Natural killer cell (primary cell): Measurements from ENCODE around the gene EBF3. TPM values are rescaled to one million over a fixed set of nuclear protein-coding genes. Genes with fewer than 3 reads are reported as not detected.

Source experiments
- ATAC-seq, 3 donors: fragments of 150-1000 bp in 2 of 3; fragments of 200-7000 bp in 1 of 3; cut with Tn5 transposase; 1 replicate in 1 of 3; 2 replicates in 2 of 3; pipeline ENCODE4 v1.10.0; 2021; ENCODE audit warnings: mild to moderate bottlenecking in 2 of 3, moderate library complexity in 2 of 3
- DNase-seq, 2 donors: peaks; one replicate each; pipeline versions ENCODE4 v3.0.0 to v3.0.0-alpha.2; 2013 to 2021; ENCODE audit warnings: mixed read lengths in 1 of 2
- H3K27ac ChIP-seq: one replicate; pipeline ENCODE4 v1.5.1; 2013; ENCODE audit warnings: mild to moderate bottlenecking, low read length
- H3K27me3 ChIP-seq: one replicate; pipeline ENCODE4 v1.6.1; 2013; ENCODE audit warnings: low read length; ENCODE audit not compliant: control insufficient read depth, insufficient read depth
- H3K36me3 ChIP-seq: one replicate; pipeline ENCODE4 v1.6.1; 2013; ENCODE audit warnings: low read length; ENCODE audit not compliant: control insufficient read depth, insufficient read depth
- H3K4me1 ChIP-seq: one replicate; pipeline ENCODE4 v1.6.1; 2013; ENCODE audit warnings: low read length; ENCODE audit not compliant: control insufficient read depth, insufficient read depth
- H3K4me3 ChIP-seq: one replicate; pipeline ENCODE4 v1.5.1; 2013; ENCODE audit warnings: low read length
- H3K9me3 ChIP-seq: one replicate; pipeline ENCODE4 v1.6.1; 2013; ENCODE audit warnings: low read length; ENCODE audit not compliant: control insufficient read depth, insufficient read depth
- H3K27ac Mint-ChIP-seq, 2 donors: one replicate each; pipeline ENCODE4 v1.8.0; 2022; ENCODE audit warnings: mild to moderate bottlenecking in 2 of 2, mixed read lengths in 2 of 2, moderate library complexity in 1 of 2
- H3K27me3 Mint-ChIP-seq, 2 donors: one replicate each; pipeline ENCODE4 v1.8.0; 2022; ENCODE audit warnings: low read depth in 2 of 2, mixed read lengths in 2 of 2
- H3K36me3 Mint-ChIP-seq: one replicate; pipeline ENCODE4 v1.8.0; 2022; ENCODE audit warnings: mixed read lengths
- H3K4me1 Mint-ChIP-seq, 2 donors: one replicate each; pipeline ENCODE4 v1.8.0; 2022; ENCODE audit warnings: mixed read lengths in 2 of 2
- H3K4me3 Mint-ChIP-seq: one replicate; pipeline ENCODE4 v1.8.0; 2022; ENCODE audit warnings: mild to moderate bottlenecking, moderate library complexity, mixed read lengths
- H3K9me3 Mint-ChIP-seq, 2 donors: one replicate each; pipeline ENCODE4 v1.8.0; 2022; ENCODE audit warnings: mixed read lengths in 2 of 2
- CTCF ChIP-seq: fragments of 200-600 bp; IDR thresholded peaks from one replicate; pipeline ENCODE4 v1.8.0; 2022; ENCODE audit warnings: antibody characterized with exemption
- WGBS: methylation state at CpG from one replicate; pipeline ENCODE4 v1.1.7; 2013; ENCODE audit warnings: missing lambda C conversion rate; ENCODE audit not compliant: insufficient coverage; 5-methylcytosine and 5-hydroxymethylcytosine counted together
- intact Hi-C: fragments of 100-400 bp; cut with micrococcal nuclease; formaldehyde crosslinking; loops from one replicate; pipeline ENCODE4 v1.14.2; 2022
- total RNA-seq, 4 donors: library from RNA; stranded (reverse); fragments of 120-200 nt in 1 of 4; gene quantifications; one replicate each; pipeline versions ENCODE4 v1.2.3 to v1.2.4, GENCODE V29; 2013 to 2022

Gene EBF3
- total RNA-seq, 3 donors from 2014 or later (not counting 1 experiment from before 2014, with no cell fraction given), result not detected

- Histone ChIP-seq H3K4me1 (peaks cover 13% of the 10 kb centered on the region), H3K36me3 (no peaks in the 10 kb centered on the region), H3K27ac (no peak overlapping the region), H3K27me3 (peaks cover 46% of the 10 kb centered on the region), H3K9me3 (no peaks in the 10 kb centered on the region), H3K4me3 (no peak overlapping the region)
- WGBS, result 3% methylated on average over 103 of the region's 103 CpGs
- Mint-ChIP-seq H3K4me1 (peaks cover 19 to 21% of the 10 kb centered on the region in 2 donors), H3K36me3 (peaks cover 13% of the 10 kb centered on the region), H3K27me3 (peaks cover 58 to 78% of the 10 kb centered on the region in 2 donors), H3K9me3 (no peaks in the 10 kb centered on the region), H3K4me3 (peak overlapping the region; percentile 29), H3K27ac (no peak overlapping the region)
- intact Hi-C loops, result no loop called here
- TF ChIP-seq CTCF, result no peak
- ATAC-seq, result no peak
- DNase-seq, result peak in 1 of 2 donors; percentile 37
These were observed 5.2 kb downstream of the EBF3 start for GRCh38 chr10:129958629-129959543.

- no peak for TF ChIP-seq CTCF
- Histone ChIP-seq H3K9me3 (no peaks in the 10 kb centered on the region), H3K4me1 (peaks cover 12% of the 10 kb centered on the region), H3K27me3 (peaks cover 46% of the 10 kb centered on the region), H3K36me3 (no peaks in the 10 kb centered on the region), H3K27ac (no peak overlapping the region), H3K4me3 (no peak overlapping the region)
- no peak overlapping the region for H3K27ac Mint-ChIP-seq
- intact Hi-C loops, result no loop called here
- peak overlapping the region; percentile 29 for H3K4me3 Mint-ChIP-seq
- DNase-seq, result no peak
- no peak for ATAC-seq
- peaks cover 17 to 19% of the 10 kb centered on the region in 2 donors for H3K4me1 Mint-ChIP-seq
- peaks cover 13% of the 10 kb centered on the region for H3K36me3 Mint-ChIP-seq
- H3K27me3 Mint-ChIP-seq, result peaks cover 58 to 83% of the 10 kb centered on the region in 2 donors
- 26% methylated on average over 9 of the region's 16 CpGs for WGBS
- H3K9me3 Mint-ChIP-seq, result no peaks in the 10 kb centered on the region
These were observed 5.9 kb downstream of the EBF3 start for GRCh38 chr10:129958148-129958628.

- H3K9me3 Mint-ChIP-seq, result no peaks in the 10 kb centered on the region
- H3K27me3 Mint-ChIP-seq, result peaks cover 57 to 83% of the 10 kb centered on the region in 2 donors
- no peak for TF ChIP-seq CTCF
- H3K4me1 Mint-ChIP-seq, result peaks cover 8 to 10% of the 10 kb centered on the region in 2 donors
- peaks cover 7% of the 10 kb centered on the region for H3K36me3 Mint-ChIP-seq
- Histone ChIP-seq H3K36me3 (no peaks in the 10 kb centered on the region), H3K4me3 (no peak overlapping the region), H3K27ac (no peak overlapping the region), H3K27me3 (peaks cover 38% of the 10 kb centered on the region), H3K9me3 (no peaks in the 10 kb centered on the region), H3K4me1 (peaks cover 6% of the 10 kb centered on the region)
- 35% methylated on average over 18 of the region's 18 CpGs for WGBS
- DNase-seq (no peak), ATAC-seq (no peak)
- H3K27ac Mint-ChIP-seq, result no peak overlapping the region
- intact Hi-C loops, result no loop called here
- H3K4me3 Mint-ChIP-seq, result no peak overlapping the region
These were observed 7.0 kb downstream of the EBF3 start for GRCh38 chr10:129956876-129957673.
